ENCODE results near the gene ROBO1.

ROBO1 gene

GRCh38 chr3:79423417-79423816 lies 344.4 kb downstream of the ROBO1 start:
- no peaks in the 10 kb centered on the region for H3K4me1 ChIP-seq (ENCODE audit: insufficient read depth, low read length)
- H3K27ac ChIP-seq (ENCODE audit: low read length) = no peak overlapping the region
- H4K20me1 ChIP-seq (ENCODE audit: insufficient read depth, low read length) = no peaks in the 10 kb centered on the region
- no peak for DNase-seq
- no peaks in the 10 kb centered on the region for H3K27me3 ChIP-seq (ENCODE audit: insufficient read depth, low read length, poor library complexity)
- no peak overlapping the region for H3K9ac ChIP-seq (ENCODE audit: low read depth, low read length)
- H2AFZ ChIP-seq (ENCODE audit: low read depth, low read length) = no peak overlapping the region
- TF ChIP-seq EZH2 (IDR thresholded peaks at IDR 0.05; ENCODE audit: borderline replicate concordance, low read depth, low read length, severe bottlenecking) = no peak
- no peak for TF ChIP-seq CTCF (IDR thresholded peaks at IDR 0.05; ENCODE audit: borderline replicate concordance, extremely low read depth, low read length, poor library complexity, severe bottlenecking)
- ATAC-seq (ENCODE audit: insufficient read depth, low read depth) = no peak
- H3K36me3 ChIP-seq (ENCODE audit: insufficient read depth, low read length) = no peaks in the 10 kb centered on the region
- H3K4me2 ChIP-seq (ENCODE audit: insufficient read depth, low read length) = no peak overlapping the region
- no peaks in the 10 kb centered on the region for H3K79me2 ChIP-seq (ENCODE audit: insufficient read depth, low read length)
- no peaks in the 10 kb centered on the region for H3K9me3 ChIP-seq (ENCODE audit: insufficient read depth, low read length, severe bottlenecking)
- H3K4me3 ChIP-seq (ENCODE audit: low read depth in 1 of 2, low read length in 2 of 2) = no peak overlapping the region

- Histone ChIP-seq H3K4me2 (ENCODE audit: insufficient read depth, low read length) (no peak overlapping the region), H3K36me3 (ENCODE audit: insufficient read depth, low read length) (no peaks in the 10 kb centered on the region), H3K9me3 (ENCODE audit: insufficient read depth, low read length, severe bottlenecking) (no peaks in the 10 kb centered on the region), H3K27me3 (ENCODE audit: insufficient read depth, low read length, poor library complexity) (no peaks in the 10 kb centered on the region), H3K79me2 (ENCODE audit: insufficient read depth, low read length) (no peaks in the 10 kb centered on the region), H3K4me1 (ENCODE audit: insufficient read depth, low read length) (no peaks in the 10 kb centered on the region), H3K9ac (ENCODE audit: low read depth, low read length) (no peak overlapping the region), H3K4me3 (ENCODE audit: low read depth in 1 of 2, low read length in 2 of 2) (no peak overlapping the region), H4K20me1 (ENCODE audit: insufficient read depth, low read length) (no peaks in the 10 kb centered on the region), H2AFZ (ENCODE audit: low read depth, low read length) (no peak overlapping the region), H3K27ac (ENCODE audit: low read length) (no peak overlapping the region)
- TF ChIP-seq CTCF (IDR thresholded peaks at IDR 0.05; ENCODE audit: borderline replicate concordance, extremely low read depth, low read length, poor library complexity, severe bottlenecking) (no peak), EZH2 (IDR thresholded peaks at IDR 0.05; ENCODE audit: borderline replicate concordance, low read depth, low read length, severe bottlenecking) (no peak)
- DNase-seq (no peak), ATAC-seq (ENCODE audit: insufficient read depth, low read depth) (no peak)
Observed at GRCh38 chr3:79421273-79421672, 346.5 kb downstream of the ROBO1 start.

GRCh38 chr3:79418855-79419621 lies 348.8 kb downstream of the ROBO1 start:
- Histone ChIP-seq H3K36me3 (ENCODE audit: insufficient read depth, low read length) (no peaks in the 10 kb centered on the region), H3K9me3 (ENCODE audit: insufficient read depth, low read length, severe bottlenecking) (no peaks in the 10 kb centered on the region), H3K4me3 (ENCODE audit: low read depth in 1 of 2, low read length in 2 of 2) (no peak overlapping the region), H3K27ac (ENCODE audit: low read length) (no peak overlapping the region), H3K9ac (ENCODE audit: low read depth, low read length) (no peak overlapping the region), H3K4me2 (ENCODE audit: insufficient read depth, low read length) (no peak overlapping the region), H2AFZ (ENCODE audit: low read depth, low read length) (no peak overlapping the region), H3K27me3 (ENCODE audit: insufficient read depth, low read length, poor library complexity) (no peaks in the 10 kb centered on the region), H3K4me1 (ENCODE audit: insufficient read depth, low read length) (no peaks in the 10 kb centered on the region), H4K20me1 (ENCODE audit: insufficient read depth, low read length) (no peaks in the 10 kb centered on the region), H3K79me2 (ENCODE audit: insufficient read depth, low read length) (no peaks in the 10 kb centered on the region)
- TF ChIP-seq CTCF (IDR thresholded peaks at IDR 0.05; ENCODE audit: borderline replicate concordance, extremely low read depth, low read length, poor library complexity, severe bottlenecking) (no peak), EZH2 (IDR thresholded peaks at IDR 0.05; ENCODE audit: borderline replicate concordance, low read depth, low read length, severe bottlenecking) (no peak)
- ATAC-seq (ENCODE audit: insufficient read depth, low read depth) (no peak), DNase-seq (no peak)
